Natural killer cell treated with Interleukin-12 subunit alpha and Interleukin-12 subunit beta and Interleukin-15 and Interleukin-18, amount 100 ng/mL, for 72 hours (primary cell): ENCODE measurements around the gene WDR33. TPM values are rescaled to one million over a fixed set of nuclear protein-coding genes. Genes with fewer than 3 reads are reported as not detected.
"Not testable (repeated sequence)": the region's sequence is repeated elsewhere in the genome, so short reads cannot be mapped to it uniquely, and the experiment has no call there.

Experiments used
- ATAC-seq, 2 donors: fragments of 150-1000 bp; cut with Tn5 transposase in 1 of 2; sonication (Bioruptor Pico), chemical (Tn5 transposase) in 1 of 2; 2 replicates each; pipeline ENCODE4 v1.10.0; 2021
- DNase-seq: peaks from one replicate; pipeline ENCODE4 v3.0.0; 2022; ENCODE audit warnings: low spot score
- H3K27ac Mint-ChIP-seq, 2 donors: 1 replicate in 1 of 2; 2 replicates in 1 of 2; pipeline ENCODE4 v1.8.0; 2022; ENCODE audit warnings: mixed read lengths in 2 of 2, mild to moderate bottlenecking in 1 of 2, moderate library complexity in 1 of 2
- H3K27me3 Mint-ChIP-seq, 2 donors: 1 replicate in 1 of 2; 2 replicates in 1 of 2; pipeline ENCODE4 v1.8.0; 2022; ENCODE audit warnings: mixed read lengths in 2 of 2
- H3K36me3 Mint-ChIP-seq: one replicate; pipeline ENCODE4 v1.8.0; 2022; ENCODE audit warnings: mixed read lengths
- H3K4me1 Mint-ChIP-seq, 2 donors: 1 replicate in 1 of 2; 2 replicates in 1 of 2; pipeline ENCODE4 v1.8.0; 2022; ENCODE audit warnings: low read depth in 2 of 2, mixed read lengths in 2 of 2, mild to moderate bottlenecking in 1 of 2
- H3K4me3 Mint-ChIP-seq: one replicate; pipeline ENCODE4 v1.8.0; 2022; ENCODE audit warnings: mixed read lengths
- H3K9me3 Mint-ChIP-seq: 2 replicates; pipeline ENCODE4 v1.8.0; 2022; ENCODE audit warnings: mixed read lengths
- total RNA-seq, 2 donors: library from RNA; stranded (reverse); gene quantifications; one replicate each; pipeline ENCODE4 v1.2.3, GENCODE V29; 2022

Gene WDR33
- total RNA-seq, 2 donors from 2014 or later: 70.6 to 85.3 TPM

DNA sequence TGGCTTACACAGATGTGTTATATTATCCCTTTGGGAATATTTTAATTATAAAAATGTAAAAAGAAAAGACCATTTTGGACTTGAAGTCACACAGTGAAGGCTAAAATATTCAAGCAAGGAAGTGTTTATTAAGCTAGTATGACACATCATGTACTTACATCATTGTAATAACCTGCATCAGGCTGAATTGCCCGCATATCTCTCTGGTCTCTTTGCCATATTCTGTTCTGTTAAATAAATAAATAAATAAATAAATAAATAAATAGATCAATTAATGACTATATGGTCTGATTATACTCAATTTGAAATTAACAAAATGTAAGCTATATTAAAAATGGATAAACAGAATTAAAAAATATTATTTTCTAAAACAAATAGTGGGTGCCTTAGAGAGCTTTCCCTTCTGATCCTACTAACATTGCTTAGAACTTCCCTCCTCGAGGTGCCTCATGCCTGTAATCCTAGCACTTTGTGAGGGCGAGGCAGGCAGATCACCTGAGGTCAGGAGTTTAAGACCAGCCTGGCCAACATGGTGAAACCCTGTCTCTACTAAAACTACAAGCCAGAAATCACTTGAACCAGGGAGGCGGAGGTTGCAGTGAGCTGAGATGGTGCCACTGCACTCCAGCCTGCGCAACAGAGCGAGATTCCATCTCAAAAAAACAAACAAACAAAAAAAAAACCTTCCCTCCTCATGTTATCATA, 42.0 kb downstream of the WDR33 start:
- Mint-ChIP-seq H3K27me3 (no peaks in the 10 kb centered on the region), H3K9me3 (no peaks in the 10 kb centered on the region), H3K4me1 (peaks cover 14 to 21% of the 10 kb centered on the region in 2 donors), H3K36me3 (peaks cover 27% of the 10 kb centered on the region), H3K27ac (no peak overlapping the region), H3K4me3 (no peak overlapping the region)
- DNase-seq (no peak), ATAC-seq (no peak)

- Mint-ChIP-seq H3K4me1 (peaks cover 0 to 5% of the 10 kb centered on the region in 2 donors), H3K27me3 (no peaks in the 10 kb centered on the region), H3K27ac (no peak overlapping the region), H3K36me3 (peaks cover 36% of the 10 kb centered on the region), H3K4me3 (no peak overlapping the region), H3K9me3 (no peaks in the 10 kb centered on the region)
- DNase-seq (no peak), ATAC-seq (no peak)
Observed at GRCh38 chr2:127763776-127764175, 47.2 kb downstream of the WDR33 start.

DNA sequence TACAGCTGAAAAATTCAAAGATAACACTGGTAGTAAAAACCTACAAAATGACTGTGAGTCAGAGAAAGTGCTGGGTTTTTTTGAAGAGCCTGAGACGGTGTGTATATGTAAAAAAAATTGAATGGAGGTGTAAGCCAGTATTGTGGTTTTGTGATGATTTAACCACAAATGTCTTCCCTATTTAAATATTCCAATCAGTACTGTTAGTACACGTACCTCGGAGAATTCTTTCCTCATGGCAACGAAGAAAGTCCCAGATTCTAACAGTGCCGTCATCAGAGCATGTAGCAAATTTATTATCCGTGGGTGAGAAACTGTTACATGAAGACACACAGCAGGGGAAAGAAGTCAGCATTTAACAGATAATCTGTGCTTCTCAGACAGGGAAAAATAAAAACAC, 48.1 kb downstream of the WDR33 start:
- DNase-seq (no peak), ATAC-seq (no peak)
- no peaks in the 10 kb centered on the region for H3K27me3 Mint-ChIP-seq
- H3K9me3 Mint-ChIP-seq: no peaks in the 10 kb centered on the region
- H3K36me3 Mint-ChIP-seq: peaks cover 36% of the 10 kb centered on the region
- no peak overlapping the region for H3K4me3 Mint-ChIP-seq
- H3K4me1 Mint-ChIP-seq: peaks cover 0 to 5% of the 10 kb centered on the region in 2 donors
- no peak overlapping the region for H3K27ac Mint-ChIP-seq

DNA sequence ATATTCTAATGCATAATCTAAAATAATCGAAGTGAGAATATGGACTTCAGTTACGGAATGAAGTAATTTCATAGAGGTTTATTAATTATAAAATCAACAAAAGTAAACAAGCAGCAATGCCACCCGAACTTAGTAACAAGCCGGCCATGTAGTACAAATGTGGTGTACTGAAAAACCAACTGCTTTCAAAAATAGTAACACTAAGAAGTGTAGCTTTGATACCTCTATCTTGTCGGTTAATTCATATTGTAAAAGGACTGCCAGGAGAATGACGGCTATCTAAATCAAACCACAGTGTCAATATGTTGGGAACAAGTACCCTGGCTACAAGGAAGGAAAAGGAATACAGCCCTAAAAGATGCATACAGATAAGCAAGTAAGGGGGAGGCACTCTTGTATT, 48.5 kb downstream of the WDR33 start:
- no peaks in the 10 kb centered on the region for H3K9me3 Mint-ChIP-seq
- DNase-seq (no peak), ATAC-seq (no peak)
- H3K4me3 Mint-ChIP-seq: no peak overlapping the region
- H3K4me1 Mint-ChIP-seq: peaks cover 0 to 5% of the 10 kb centered on the region in 2 donors
- peaks cover 36% of the 10 kb centered on the region for H3K36me3 Mint-ChIP-seq
- no peaks in the 10 kb centered on the region for H3K27me3 Mint-ChIP-seq
- no peak overlapping the region for H3K27ac Mint-ChIP-seq

- Mint-ChIP-seq H3K36me3 (peaks cover 25% of the 10 kb centered on the region), H3K4me1 (no peaks in the 10 kb centered on the region), H3K4me3 (no peak overlapping the region), H3K9me3 (no peaks in the 10 kb centered on the region), H3K27ac (no peak overlapping the region), H3K27me3 (no peaks in the 10 kb centered on the region)
- ATAC-seq: no peak
- no peak for DNase-seq
Observed at GRCh38 chr2:127759931-127760330, 51.0 kb downstream of the WDR33 start.

- ATAC-seq (no peak), DNase-seq (no peak)
- Mint-ChIP-seq H3K27me3 (no peaks in the 10 kb centered on the region), H3K4me1 (peaks cover 0 to 5% of the 10 kb centered on the region in 2 donors), H3K9me3 (no peaks in the 10 kb centered on the region), H3K27ac (no peak overlapping the region), H3K4me3 (no peak overlapping the region), H3K36me3 (no peaks in the 10 kb centered on the region)
Observed at GRCh38 chr2:127754186-127754585, 56.8 kb downstream of the WDR33 start.

DNA sequence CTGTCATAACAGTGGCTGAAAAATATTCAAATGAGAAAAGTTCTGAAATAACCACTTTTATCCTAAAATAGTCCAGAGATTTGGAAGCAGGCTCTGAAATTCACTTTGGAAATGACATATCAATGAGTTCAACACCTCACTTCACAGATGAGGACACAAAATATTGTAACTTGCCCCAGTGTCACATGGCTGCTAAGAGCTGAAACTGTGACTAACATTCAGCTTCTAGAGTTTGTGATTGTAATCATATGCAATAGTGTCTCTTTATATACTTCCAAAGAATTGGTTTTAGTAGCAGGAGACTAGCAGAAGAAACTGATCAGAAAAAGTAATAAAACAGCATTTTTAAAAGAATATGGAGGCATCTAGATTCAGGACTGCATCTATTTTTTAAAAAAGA, 57.6 kb downstream of the WDR33 start:
- no peaks in the 10 kb centered on the region for H3K9me3 Mint-ChIP-seq
- no peak overlapping the region for H3K27ac Mint-ChIP-seq
- H3K27me3 Mint-ChIP-seq: no peaks in the 10 kb centered on the region
- H3K4me1 Mint-ChIP-seq: peaks cover 0 to 5% of the 10 kb centered on the region in 2 donors
- H3K36me3 Mint-ChIP-seq: peaks cover under 1% of the 10 kb centered on the region
- DNase-seq (no peak), ATAC-seq (no peak)
- no peak overlapping the region for H3K4me3 Mint-ChIP-seq

DNA sequence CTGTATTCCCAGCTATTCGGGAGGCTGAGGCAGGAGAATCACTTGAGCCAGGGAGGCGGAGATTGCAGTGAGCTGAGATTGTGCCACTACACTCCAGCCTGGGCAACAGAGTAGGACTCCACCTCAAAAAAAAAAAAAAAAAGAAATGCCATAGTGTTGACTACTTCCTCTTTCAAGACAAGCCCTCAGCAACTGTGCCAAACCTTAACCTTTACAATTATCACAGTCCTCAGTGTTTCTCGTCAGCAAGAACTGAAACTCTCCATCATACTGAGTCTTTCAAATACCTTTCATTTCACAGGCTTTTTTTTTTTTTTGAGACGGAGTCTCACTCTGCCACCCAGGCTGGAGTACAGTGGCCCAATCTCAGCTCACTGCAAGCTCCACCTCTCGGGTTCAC, 61.4 kb downstream of the WDR33 start:
- ATAC-seq, H3K4me1 Mint-ChIP-seq, DNase-seq, H3K27me3 Mint-ChIP-seq, H3K27ac Mint-ChIP-seq, H3K36me3 Mint-ChIP-seq, H3K9me3 Mint-ChIP-seq, H3K4me3 Mint-ChIP-seq: not testable (repeated sequence)

DNA sequence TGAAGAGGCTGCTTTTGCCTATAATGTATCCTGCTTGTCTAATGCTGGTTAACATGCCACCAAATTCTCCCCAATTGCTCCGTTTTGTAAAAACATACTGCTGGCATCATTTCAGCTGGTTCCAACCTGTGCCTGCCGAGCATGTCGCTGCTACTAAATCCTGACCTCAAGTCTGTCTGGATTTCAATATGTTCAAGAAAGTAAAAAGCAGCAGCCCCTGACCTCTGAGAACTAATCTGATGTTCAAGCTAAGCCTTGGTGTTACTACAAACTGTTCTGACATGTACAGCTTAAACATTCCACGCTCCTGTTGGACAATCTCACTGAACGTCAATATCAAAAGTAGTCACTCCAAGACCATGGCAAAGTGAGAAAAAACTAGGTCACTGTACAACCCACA, 63.4 kb downstream of the WDR33 start:
- ATAC-seq (no peak), DNase-seq (no peak)
- Mint-ChIP-seq H3K4me3 (no peak overlapping the region), H3K4me1 (peaks cover 2 to 15% of the 10 kb centered on the region in 2 donors), H3K36me3 (peaks cover 4% of the 10 kb centered on the region), H3K27me3 (no peaks in the 10 kb centered on the region), H3K9me3 (no peaks in the 10 kb centered on the region), H3K27ac (no peak overlapping the region)

GRCh38 chr2:127743477-127744026, 67.4 kb downstream of the WDR33 start:
- Mint-ChIP-seq H3K27me3 (no peaks in the 10 kb centered on the region), H3K36me3 (peaks cover 10% of the 10 kb centered on the region), H3K27ac (peak overlapping the region; percentile 41 to 44), H3K4me1 (peaks cover 20 to 41% of the 10 kb centered on the region in 2 donors), H3K9me3 (no peaks in the 10 kb centered on the region), H3K4me3 (no peak overlapping the region)
- ATAC-seq (peak in 1 of 2 donors; percentile 48), DNase-seq (no peak)

- ATAC-seq (no peak), DNase-seq (no peak)
- H3K36me3 Mint-ChIP-seq: peaks cover 12% of the 10 kb centered on the region
- no peaks in the 10 kb centered on the region for H3K9me3 Mint-ChIP-seq
- H3K27ac Mint-ChIP-seq: peak overlapping the region in 1 of 2 donors; percentile 75
- H3K4me1 Mint-ChIP-seq: peaks cover 25 to 51% of the 10 kb centered on the region in 2 donors
- H3K4me3 Mint-ChIP-seq: no peak overlapping the region
- no peaks in the 10 kb centered on the region for H3K27me3 Mint-ChIP-seq
Observed at GRCh38 chr2:127740665-127741288, 70.2 kb downstream of the WDR33 start.

GRCh38 chr2:127739800-127740199, 71.2 kb downstream of the WDR33 start:
- ATAC-seq (peak in 1 of 2 donors; percentile 62), DNase-seq (no peak)
- Mint-ChIP-seq H3K27me3 (no peaks in the 10 kb centered on the region), H3K4me1 (peaks cover 25 to 54% of the 10 kb centered on the region in 2 donors), H3K27ac (peak overlapping the region; percentile 55 to 75), H3K4me3 (no peak overlapping the region), H3K36me3 (peaks cover 13% of the 10 kb centered on the region), H3K9me3 (no peaks in the 10 kb centered on the region)

GRCh38 chr2:127737892-127738291, 73.1 kb downstream of the WDR33 start:
- DNase-seq: no peak
- no peaks in the 10 kb centered on the region for H3K9me3 Mint-ChIP-seq
- peak in 1 of 2 donors; percentile 74 for ATAC-seq
- H3K27me3 Mint-ChIP-seq: no peaks in the 10 kb centered on the region
- H3K4me3 Mint-ChIP-seq: no peak overlapping the region
- peak overlapping the region in 1 of 2 donors; percentile 20 for H3K27ac Mint-ChIP-seq
- peaks cover 13% of the 10 kb centered on the region for H3K36me3 Mint-ChIP-seq
- peaks cover 25 to 39% of the 10 kb centered on the region in 2 donors for H3K4me1 Mint-ChIP-seq
